ENCODE results near the gene CMKLR1.

Gene CMKLR1

DNA sequence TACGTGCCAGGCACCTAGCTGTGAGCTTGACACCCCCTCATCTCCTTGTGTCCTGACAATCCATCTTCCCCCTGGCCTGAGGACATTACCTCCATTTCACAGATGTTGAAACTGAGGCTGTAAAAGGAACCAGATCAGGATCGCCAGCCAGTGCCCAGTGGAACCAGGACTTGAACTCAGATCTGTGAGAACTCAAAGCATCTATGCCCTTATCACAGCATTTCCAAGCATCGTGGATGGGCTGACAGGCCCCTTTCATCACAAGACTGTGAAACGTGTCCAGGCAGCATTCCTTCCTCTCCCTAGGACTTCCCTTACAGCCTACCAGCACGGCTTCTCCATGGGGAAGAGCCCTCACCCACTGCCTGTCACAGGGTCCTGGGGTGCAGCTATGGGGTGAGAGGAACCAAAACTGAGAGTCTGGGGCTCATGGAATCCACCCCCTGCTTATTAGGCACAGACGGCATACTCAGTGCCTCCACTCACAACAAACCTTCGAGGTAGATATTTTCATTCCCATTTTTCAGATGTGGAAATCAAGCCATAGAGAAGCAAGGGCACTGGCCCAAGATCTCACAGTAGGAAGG, 26.9 kb downstream of the CMKLR1 start:
- TF ChIP-seq CTCF (IDR thresholded peaks at IDR 0.05): no peak

GRCh38 chr12:108311605-108312004, 27.5 kb downstream of the CMKLR1 start:
- no peak for TF ChIP-seq CTCF (IDR thresholded peaks at IDR 0.05)

GRCh38 chr12:108310489-108310888, 28.6 kb downstream of the CMKLR1 start:
- TF ChIP-seq CTCF (IDR thresholded peaks at IDR 0.05): no peak

DNA sequence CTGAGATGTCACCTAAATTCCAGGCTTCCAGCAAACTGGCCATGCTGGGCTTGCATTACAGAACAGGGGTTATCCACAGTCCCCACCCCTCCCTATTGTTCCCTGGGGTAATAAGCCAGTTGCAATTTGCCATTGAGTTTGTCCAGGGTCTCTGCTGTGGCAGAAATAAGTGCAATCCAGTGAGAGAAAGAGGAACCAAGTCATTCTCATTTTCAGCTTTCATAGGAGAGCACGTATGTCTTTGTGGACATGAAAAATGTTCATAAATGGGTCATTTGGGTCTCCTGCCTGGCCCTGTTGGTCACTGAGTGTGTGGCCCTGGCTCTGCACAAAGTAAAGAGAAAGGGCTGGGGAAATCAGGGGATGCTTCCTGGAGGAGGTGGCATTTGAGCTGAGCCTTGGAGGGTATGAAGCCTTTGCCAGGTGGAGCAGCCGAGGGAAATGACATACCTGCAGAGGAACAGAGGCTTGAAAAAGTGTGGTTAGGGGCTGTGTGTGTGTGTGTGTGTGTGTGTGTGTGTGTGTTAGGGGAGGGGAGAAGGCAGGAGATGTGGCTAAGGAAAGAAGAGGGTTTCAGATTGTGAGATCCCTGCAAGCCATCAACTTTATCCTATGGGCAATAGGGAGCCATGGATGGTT, 29.3 kb downstream of the CMKLR1 start:
- no peak for TF ChIP-seq CTCF (IDR thresholded peaks at IDR 0.05)

DNA sequence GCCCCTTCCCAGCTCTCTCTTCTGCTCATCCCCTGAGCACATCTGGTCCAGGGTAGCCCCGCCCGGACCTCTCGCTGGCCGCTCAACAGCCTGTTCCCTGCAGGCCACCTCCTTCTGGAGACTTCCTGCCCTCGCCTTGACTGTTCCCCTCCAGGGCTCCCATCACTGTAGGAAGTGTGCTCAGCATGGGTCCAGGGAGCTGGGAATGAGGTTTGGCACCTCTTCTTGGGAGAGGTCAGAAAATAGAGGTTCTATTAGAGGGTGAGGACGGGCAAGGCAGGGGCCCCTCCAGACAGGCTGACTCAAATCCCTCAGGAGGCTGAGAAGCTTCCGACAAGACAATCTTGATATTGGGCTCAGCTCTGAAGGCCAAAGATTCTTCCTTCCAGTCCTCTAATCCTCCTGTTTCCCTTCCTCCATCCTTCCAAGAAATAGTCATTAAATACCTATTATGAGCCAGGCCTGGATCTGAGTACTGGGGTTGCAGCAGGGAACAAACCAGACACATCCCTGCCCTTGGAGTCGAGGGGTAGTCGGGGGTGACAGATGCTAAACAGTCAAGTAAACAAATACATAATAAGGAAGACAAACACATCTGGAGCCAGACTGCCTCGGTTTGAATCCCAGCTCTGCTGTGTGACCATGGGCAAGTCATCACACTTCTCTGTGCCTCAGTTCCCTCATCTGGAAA, 30.6 kb downstream of the CMKLR1 start:
- TF ChIP-seq CTCF (IDR thresholded peaks at IDR 0.05): no peak

DNA sequence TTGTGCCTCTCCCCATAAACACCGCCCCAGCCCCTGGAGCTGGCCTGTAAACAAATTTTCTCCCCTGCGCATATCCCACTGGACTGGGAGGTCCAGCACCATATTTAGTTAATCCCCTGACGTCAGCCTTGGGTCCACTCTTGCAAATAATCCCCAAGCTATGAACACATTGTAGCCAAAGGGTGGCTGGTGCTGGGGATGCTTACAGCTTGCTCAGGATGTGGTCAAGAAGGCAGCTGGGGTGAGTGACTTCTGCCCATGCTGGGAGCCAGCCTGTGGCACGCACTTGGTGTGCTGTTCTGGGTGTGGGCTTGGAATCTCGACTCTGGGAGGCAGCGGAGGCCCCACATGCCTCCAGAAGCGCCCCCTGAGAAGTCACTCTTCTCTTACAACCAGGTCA, 32.1 kb downstream of the CMKLR1 start:
- TF ChIP-seq CTCF (IDR thresholded peaks at IDR 0.05): no peak

DNA sequence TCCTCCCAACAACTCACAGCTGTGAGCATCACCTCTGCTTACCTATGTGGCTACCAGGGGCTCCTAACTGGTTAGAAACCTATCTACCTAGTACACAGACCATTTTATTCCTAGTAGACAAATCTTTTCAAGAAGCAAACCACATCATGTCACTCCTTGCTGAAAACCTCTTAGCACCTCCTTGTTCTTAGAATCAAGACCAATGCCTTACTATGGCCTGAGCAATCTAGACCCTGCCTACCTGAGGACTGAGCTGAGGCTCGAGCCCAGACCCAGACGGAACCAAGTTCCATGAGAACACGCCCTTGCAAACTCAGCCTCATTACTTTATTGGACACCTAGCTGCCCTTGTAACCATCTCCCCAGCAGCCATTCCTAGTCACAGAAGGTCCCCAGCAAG, 32.6 kb downstream of the CMKLR1 start:
- no peak for TF ChIP-seq CTCF (IDR thresholded peaks at IDR 0.05)

All from LNCAP (cell line).